GM21360 (cell line): ENCODE measurements around the gene DEGS1.
"Not testable (repeated sequence)": the region's sequence is repeated elsewhere in the genome, so short reads cannot be mapped to it uniquely, and the experiment has no call there.

Experiments used
- ATAC-seq: cut with Tn5 transposase; IDR thresholded peaks from one replicate; pipeline ENCODE4 v1.9.1; 2021; ENCODE audit warnings: mild to moderate bottlenecking, moderate library complexity; ENCODE audit not compliant: unreplicated experiment

The DEGS1 gene

DNA sequence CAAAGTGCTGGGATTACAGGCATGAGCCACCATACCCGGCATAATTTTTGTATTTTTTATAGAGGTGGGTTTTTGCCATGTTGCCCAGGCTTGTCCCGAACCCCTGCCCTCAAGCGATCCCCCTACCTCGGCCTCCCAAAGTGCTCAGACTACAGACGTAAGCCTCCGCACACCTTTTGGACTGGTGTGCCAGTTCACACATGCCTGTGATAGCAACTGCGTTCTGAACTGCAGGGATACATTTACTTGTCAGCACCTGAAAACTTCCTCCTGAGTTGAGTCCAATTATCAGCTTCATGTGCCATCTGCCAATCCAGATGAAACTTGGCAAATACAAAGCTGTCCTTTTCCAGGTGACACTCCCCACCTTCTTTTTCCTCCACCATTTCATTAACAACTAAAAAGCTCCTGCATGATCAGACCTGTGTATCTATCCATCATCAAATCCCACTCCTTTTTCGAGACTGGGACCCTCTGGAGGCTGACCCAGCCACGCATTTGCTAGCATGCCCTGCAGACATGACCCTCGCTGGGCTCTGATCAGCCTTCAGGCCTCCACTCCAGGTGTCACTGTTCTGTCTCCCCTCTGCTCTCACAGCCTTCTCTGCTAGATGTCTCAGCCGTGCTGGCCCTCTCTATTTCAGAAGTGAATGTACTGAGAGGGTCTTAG, 2.1 kb upstream of the DEGS1 start:
- ATAC-seq = no peak

DNA sequence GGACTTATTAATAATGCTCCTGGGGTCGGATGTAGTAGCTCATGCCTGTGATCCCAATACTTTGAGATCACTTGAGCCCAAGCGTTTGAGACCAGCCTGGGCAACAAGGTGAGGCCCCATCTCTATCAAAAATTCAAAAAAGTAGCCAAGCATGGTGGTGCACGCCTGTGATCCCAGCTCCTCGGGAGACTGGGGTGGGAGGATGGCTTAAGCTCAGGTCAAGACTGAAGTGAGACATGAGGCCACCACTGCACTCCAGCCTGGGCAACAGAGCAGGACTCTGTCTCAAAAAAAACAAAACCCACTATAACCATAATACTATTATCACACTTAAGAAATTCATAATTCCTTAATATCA, 1.6 kb upstream of the DEGS1 start:
- ATAC-seq = no peak

DNA sequence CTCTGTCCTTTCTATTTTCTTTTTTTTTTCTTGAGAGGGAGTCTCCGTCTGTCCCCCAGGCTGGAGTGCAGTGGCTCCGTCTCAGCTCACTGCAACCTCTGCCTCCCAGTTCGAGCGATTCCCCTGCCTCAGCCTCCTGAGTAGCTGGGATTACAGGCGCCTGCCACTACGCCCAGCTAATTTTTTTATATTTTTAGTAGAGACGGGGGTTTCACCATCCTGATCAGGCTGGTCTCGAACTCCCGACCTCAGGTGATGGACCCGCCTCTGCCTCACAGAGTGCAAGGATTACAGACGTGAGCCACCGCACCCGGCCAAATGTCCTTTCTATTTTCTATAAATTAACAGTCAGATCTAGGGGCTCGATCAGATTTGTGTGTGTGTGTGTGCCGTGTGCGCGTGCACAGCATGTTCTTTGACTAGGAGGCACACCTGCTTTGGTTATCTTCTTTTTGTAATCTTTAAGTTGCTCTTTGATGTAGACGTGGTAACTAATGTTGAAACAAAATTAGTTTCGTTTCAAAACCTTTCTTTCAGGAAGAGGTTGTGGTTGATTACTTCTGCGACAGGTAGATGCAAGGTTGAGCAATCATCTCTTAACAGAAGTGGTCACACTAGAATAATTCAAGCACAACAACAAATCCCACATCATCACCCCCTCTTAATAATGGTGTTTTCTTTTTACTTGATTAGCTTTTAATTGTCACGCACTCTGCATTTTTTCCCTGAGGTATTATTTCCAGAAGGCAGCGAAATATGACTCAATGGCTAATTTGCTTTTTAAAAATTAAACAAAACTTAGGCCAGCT, 779 bp upstream of the DEGS1 start:
- ATAC-seq = peak; percentile 50

DNA sequence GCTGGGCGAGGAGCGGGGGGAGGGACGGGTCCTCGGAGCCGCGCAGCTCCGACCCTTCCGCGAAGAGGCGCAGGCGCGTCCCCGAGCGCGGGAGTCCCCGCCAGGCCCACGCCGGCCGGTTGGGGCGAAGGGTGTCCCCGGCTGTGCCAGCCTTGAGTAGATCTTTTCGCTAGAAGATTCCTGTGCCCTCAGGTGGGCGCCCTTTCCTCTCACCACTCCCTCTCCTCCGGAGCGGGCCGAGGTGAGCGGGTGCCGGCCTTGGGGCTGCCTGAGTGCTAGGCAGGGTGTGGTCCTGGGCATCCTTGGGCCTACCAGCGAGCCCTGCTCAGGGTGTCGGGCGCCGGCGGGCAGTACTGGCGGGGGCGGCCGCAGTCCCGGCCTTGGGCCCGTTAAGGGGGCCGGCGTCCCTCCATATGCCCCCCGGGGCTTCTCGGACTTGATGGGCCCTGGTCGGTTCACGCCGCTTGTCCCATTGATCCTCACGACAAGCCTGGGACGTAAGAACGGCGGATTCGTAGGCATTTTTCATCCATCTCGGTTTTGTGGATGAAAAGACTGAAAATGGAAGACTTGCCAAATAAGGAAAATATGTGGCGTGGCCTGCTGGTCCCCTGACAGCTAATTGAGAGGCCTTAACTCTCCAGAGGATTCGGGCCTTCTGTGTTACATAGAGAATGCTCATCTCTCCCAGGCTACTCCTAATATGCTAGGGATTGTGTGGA, 712 bp downstream of the DEGS1 start:
- ATAC-seq = peak; percentile 39

DNA sequence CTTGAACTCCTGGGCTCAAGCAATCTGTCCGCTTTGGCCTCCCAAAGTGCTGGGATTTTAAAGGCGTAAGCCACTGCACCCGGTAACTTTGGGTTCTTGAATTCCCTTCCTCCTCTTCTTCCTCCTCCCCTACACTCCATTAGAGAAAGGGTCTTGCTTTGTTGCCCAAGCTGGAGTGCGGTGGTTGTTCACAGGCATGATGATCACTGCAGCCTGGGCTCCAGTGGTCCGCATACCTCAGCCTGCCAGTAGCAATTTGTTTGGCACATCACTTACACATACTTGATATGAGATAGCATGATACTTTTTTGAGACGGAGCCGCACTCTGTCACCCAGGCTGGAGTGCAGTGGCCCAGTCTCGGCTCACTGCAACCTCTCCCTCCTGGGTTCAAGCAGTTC, 2.2 kb downstream of the DEGS1 start:
- ATAC-seq = no peak

GRCh38 chr1:224188286-224188685, 5.2 kb downstream of the DEGS1 start:
- no peak for ATAC-seq

DNA sequence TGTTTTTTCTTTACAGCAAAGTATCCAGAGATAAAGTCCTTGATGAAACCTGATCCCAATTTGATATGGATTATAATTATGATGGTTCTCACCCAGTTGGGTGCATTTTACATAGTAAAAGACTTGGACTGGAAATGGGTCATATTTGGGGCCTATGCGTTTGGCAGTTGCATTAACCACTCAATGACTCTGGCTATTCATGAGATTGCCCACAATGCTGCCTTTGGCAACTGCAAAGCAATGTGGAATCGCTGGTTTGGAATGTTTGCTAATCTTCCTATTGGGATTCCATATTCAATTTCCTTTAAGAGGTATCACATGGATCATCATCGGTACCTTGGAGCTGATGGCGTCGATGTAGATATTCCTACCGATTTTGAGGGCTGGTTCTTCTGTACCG, 6.5 kb downstream of the DEGS1 start:
- ATAC-seq = no peak

DNA sequence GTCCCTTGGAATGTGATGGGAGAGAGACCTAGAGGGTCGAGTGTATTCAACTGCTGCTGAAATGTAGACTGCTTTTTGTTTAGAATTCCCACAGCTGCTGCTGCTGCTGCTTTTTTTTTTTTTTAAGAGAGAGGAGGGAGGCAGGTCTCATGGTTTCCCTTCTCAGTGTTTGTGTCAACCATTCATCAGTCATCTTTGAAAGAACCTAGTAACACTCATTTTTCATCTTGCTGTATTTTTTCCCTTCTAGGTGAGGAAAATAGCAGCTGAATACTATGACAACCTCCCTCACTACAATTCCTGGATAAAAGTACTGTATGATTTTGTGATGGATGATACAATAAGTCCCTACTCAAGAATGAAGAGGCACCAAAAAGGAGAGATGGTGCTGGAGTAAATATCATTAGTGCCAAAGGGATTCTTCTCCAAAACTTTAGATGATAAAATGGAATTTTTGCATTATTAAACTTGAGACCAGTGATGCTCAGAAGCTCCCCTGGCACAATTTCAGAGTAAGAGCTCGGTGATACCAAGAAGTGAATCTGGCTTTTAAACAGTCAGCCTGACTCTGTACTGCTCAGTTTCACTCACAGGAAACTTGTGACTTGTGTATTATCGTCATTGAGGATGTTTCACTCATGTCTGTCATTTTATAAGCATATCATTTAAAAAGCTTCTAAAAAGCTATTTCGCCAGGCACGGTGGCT, 9.2 kb downstream of the DEGS1 start:
- no peak for ATAC-seq

GRCh38 chr1:224193319-224193966, 10.4 kb downstream of the DEGS1 start:
- no peak for ATAC-seq

GRCh38 chr1:224196813-224197600, 14.0 kb downstream of the DEGS1 start:
- no peak for ATAC-seq

- no peak for ATAC-seq
These were observed 15.5 kb downstream of the DEGS1 start for GRCh38 chr1:224198572-224198971.

DNA sequence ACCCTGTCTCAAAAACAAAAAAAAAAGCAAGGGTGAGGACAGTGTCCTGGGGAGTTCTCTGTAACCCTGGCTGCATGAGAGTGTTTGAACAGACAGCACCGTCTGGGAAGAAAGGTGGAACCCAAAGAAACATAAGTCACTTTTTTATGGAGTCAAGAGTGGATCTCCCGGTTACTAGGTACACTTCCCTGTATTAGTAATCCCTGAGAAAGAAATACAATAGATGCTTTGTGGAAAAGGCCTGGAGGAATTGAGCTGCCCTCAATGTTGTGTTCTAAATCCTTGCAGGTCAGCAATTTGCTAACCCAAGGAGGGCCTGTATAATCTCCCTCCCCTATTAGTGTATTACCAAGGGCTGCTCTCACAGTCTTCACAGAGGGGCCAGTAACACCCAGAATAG, 16.6 kb downstream of the DEGS1 start:
- no peak for ATAC-seq

DNA sequence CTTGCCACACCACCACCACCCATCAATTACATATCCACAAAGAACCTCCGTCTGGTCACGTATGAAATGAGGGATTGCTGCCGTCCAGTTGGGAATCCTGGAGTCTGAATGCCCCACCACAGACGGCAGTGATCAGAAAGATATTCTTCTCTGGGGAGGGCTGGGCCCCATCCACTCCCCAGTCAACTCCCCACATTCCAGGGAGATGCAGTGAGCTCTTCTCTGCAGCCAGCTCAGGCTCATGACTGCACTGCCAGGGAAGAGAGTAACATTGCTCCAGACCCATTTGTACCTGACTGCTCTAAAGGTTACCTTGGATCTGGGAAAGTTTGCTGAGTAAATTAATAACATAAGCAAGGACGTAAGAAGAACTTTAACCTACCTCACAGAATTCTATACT, 18.3 kb downstream of the DEGS1 start:
- no peak for ATAC-seq

DNA sequence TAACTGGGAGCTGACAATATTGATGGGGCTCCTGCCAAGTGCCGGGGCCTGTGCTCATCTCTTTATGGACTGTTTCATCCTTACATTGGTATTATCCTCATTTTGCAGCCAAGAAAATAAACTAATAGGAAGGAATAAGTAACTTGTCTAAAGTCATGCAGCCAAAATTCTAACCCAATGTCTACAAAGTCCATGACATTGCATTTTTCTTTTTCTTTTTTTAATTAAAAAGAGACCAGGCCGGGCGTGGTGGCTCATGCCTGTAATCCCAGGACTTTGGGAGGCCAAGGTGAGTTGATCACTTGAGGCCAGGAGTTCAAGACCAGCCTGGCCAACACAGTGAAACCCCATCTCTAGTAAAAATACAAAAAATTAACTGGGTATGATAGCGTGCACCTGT, 18.8 kb downstream of the DEGS1 start:
- no peak for ATAC-seq

DNA sequence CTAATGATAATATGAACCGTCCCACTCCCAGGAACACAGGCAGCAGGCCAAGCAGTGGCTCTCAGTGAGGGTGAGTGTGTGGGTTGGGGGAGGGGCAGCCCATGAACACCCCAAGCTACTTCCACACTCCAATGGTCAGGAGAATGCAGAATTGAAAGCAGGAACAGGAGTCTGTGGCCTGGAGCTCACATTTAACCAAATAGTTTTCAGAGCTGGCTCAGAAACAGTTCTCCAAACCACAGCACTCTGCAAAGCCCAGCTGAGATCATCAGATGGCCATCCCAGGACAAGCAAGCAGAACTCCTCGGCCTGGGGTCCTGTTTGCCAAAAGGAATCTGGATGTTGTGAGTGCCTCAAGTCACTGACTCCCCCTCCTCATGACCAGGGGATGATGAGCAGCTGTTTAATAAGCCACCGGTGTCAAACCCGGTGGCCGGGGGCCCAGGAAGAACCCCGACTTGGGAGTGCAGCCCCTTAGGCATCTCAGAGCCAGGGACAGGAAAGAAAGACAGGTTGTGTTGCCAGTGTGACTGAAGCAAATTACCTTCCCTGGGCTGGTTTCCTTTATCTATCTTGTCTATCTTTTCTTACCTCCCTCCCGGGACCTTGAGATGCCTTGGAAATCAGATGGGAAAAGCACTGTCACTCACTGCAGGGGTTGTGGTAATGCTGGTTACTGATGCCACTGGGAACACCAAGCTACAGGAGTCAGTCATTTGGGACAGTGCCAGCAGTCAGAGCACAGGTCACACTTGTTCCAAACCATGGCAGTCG, 20.4 kb downstream of the DEGS1 start:
- peak; percentile 60 for ATAC-seq

DNA sequence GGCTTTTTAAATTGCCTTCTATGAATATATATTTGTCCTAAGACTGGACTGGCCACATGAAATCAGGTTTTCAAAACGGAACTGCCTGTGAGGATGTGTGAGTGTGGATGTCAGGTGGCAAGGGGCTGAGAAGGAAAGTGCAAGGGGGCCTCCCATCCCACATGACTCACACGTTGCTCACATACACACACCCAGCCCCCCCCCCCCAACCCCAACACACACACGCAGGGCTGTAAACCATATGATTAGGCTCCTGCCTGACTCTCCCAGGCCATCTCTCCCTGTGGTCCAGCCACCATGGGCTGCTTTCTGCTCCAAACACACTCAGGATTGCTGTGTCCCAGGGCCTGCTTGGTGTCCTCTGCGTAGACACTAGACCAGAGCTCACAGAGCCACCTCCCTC, 22.4 kb downstream of the DEGS1 start:
- ATAC-seq = no peak

GRCh38 chr1:224205931-224206538, 23.0 kb downstream of the DEGS1 start:
- ATAC-seq = not testable (repeated sequence)

GRCh38 chr1:224211206-224211962, 28.3 kb downstream of the DEGS1 start:
- no peak for ATAC-seq
